Activated T-cell treated with anti-CD3 and anti-CD28 coated beads, Interleukin-2, amount 50 U/mL, for 24 hours (primary cell): ENCODE results near the gene ZMIZ2.
"Not testable (repeated sequence)": the region's sequence is repeated elsewhere in the genome, so short reads cannot be mapped to it uniquely, and the experiment has no call there.

ENCODE experiments used
- DNase-seq: peaks from one replicate; pipeline ENCODE4 v3.0.0-alpha.2; 2020
- H3K27ac Mint-ChIP-seq: 2 replicates; pipeline ENCODE4 v1.8.0; 2020; ENCODE audit warnings: mild to moderate bottlenecking, mixed read lengths
- H3K27me3 Mint-ChIP-seq: 2 replicates; pipeline ENCODE4 v1.8.0; 2020; ENCODE audit warnings: mixed read lengths
- H3K36me3 Mint-ChIP-seq: 2 replicates; pipeline ENCODE4 v1.8.0; 2020; ENCODE audit warnings: low read depth, mixed read lengths
- H3K4me1 Mint-ChIP-seq: 2 replicates; pipeline ENCODE4 v1.8.0; 2020; ENCODE audit warnings: low read depth, mixed read lengths
- H3K4me3 Mint-ChIP-seq: 2 replicates; pipeline ENCODE4 v1.8.0; 2020; ENCODE audit warnings: mild to moderate bottlenecking, moderate library complexity, mixed read lengths
- H3K9me3 Mint-ChIP-seq: 2 replicates; pipeline ENCODE4 v1.8.0; 2020; ENCODE audit warnings: mixed read lengths

Gene ZMIZ2

DNA sequence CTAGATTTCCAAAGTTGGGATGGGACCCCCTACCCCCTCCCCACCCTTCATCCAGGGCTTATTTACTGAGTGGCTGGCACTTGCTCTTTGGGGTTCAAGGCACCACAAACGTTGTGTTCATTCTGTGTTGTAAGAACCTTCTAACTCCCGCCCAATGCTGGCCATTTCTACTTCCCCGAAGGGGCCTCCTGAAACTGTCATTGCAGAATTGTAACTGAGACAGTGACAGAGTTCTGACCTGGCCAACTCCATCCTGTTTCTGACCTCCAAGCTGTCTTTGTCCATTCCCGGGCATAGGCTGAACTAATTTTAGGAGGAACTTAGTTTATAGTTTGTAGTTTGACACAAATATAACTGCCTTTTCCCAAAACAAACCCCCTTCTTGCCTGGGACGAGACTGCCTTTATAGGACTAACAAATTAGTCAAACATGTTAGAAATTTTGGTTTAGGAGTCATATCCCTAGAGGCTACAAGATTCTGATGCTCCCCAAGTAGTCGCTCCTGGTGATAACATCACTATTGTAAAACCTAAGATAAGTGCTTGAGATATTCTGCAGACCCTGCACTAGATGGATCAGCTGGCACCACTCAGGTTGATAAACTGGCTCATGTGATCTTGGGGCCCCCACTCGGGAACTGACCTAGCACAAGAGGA, 34.8 kb upstream of the ZMIZ2 start:
- Mint-ChIP-seq H3K9me3 (no peaks in the 10 kb centered on the region), H3K4me3 (no peak overlapping the region), H3K36me3 (peaks cover 15% of the 10 kb centered on the region), H3K4me1 (peaks cover 9% of the 10 kb centered on the region), H3K27me3 (no peaks in the 10 kb centered on the region), H3K27ac (no peak overlapping the region)
- DNase-seq, result no peak

DNA sequence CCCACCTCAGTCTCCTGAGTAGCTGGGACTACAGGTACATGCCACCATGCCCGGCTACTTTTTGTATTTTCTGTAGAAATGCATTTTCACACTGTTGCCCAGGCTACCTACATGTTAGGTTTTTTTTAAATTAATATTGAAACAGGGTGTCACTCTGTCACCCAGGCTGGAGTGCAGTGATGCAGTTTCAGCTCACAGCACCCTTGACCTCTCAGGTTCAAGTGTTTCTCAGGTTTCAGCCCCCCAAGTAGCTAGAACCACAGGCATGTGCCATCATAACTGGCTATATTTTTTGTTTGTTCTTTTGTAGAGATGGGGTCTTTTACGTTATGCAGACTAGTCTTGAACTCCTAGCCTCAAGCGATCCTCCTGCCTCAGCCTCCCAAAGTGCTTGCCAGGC, 32.4 kb upstream of the ZMIZ2 start:
- Mint-ChIP-seq H3K27me3 (no peaks in the 10 kb centered on the region), H3K36me3 (no peaks in the 10 kb centered on the region), H3K9me3 (peaks cover 3% of the 10 kb centered on the region), H3K4me3 (no peak overlapping the region), H3K27ac (no peak overlapping the region), H3K4me1 (peaks cover 8% of the 10 kb centered on the region)
- no peak for DNase-seq

DNA sequence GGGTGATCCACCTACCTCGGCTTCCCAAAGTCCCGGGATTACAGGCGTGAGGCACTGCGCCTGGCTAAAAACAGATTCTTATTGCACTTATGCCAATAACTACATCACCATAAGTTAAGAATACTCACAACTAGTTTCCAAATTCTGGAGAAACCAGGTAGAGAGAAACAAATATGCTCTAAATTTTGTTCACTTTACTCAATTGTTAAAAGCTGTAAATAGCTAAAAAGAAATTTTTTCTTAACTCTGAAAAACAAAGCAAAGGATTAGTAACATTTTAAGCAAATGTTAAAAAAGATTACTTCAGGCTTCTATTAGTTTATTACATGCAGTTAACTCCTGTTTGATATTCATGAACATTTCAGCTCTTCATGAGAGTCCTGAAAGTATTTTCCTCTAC, 28.3 kb upstream of the ZMIZ2 start:
- H3K27ac Mint-ChIP-seq, result no peak overlapping the region
- H3K27me3 Mint-ChIP-seq, result no peaks in the 10 kb centered on the region
- peaks cover 6% of the 10 kb centered on the region for H3K9me3 Mint-ChIP-seq
- no peaks in the 10 kb centered on the region for H3K36me3 Mint-ChIP-seq
- DNase-seq, result no peak
- H3K4me1 Mint-ChIP-seq, result no peaks in the 10 kb centered on the region
- no peak overlapping the region for H3K4me3 Mint-ChIP-seq

DNA sequence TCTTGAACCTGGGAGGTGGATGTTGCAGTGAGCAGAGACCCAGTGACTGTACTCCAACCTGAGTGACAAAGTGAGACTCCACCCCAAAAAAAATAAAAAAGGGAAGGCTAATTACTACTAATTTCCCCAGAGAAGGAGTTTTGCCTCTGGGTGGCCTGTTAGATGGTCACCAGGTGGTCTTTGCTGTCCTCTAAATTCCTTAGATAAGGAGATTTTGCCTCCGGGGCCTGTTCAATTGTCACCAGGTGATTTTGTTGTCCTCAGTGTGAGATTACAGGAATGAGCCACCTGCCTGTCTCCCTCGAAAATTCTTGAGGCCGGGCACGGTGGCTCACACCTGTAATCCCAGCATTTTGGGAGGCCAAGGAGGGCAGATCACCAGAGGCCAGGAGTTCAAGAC, 24.4 kb upstream of the ZMIZ2 start:
- no peak for DNase-seq
- no peak overlapping the region for H3K4me3 Mint-ChIP-seq
- H3K4me1 Mint-ChIP-seq, result no peaks in the 10 kb centered on the region
- H3K36me3 Mint-ChIP-seq, result no peaks in the 10 kb centered on the region
- H3K9me3 Mint-ChIP-seq, result peaks cover 6% of the 10 kb centered on the region
- no peaks in the 10 kb centered on the region for H3K27me3 Mint-ChIP-seq
- no peak overlapping the region for H3K27ac Mint-ChIP-seq

DNA sequence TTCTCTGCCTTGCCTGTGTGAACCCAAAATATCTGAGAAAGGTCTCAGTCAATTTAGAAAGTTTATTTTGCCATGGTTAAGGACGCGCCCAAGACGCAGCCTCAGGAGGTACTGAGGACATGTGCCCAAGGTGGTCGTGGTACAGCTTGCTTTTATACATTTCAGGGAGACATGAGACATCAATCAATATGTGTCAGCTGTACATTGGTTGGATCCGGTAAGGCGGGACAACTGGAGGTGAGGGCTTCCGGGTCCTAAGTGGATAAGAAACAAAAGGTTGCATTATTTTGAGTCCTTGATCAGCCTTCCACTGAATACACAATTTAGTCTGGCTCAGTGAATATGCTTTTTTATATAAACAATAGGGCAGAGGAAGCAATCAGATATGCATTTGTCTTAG, 22.4 kb upstream of the ZMIZ2 start:
- H3K36me3 Mint-ChIP-seq, H3K4me3 Mint-ChIP-seq, H3K4me1 Mint-ChIP-seq: not testable (repeated sequence)

DNA sequence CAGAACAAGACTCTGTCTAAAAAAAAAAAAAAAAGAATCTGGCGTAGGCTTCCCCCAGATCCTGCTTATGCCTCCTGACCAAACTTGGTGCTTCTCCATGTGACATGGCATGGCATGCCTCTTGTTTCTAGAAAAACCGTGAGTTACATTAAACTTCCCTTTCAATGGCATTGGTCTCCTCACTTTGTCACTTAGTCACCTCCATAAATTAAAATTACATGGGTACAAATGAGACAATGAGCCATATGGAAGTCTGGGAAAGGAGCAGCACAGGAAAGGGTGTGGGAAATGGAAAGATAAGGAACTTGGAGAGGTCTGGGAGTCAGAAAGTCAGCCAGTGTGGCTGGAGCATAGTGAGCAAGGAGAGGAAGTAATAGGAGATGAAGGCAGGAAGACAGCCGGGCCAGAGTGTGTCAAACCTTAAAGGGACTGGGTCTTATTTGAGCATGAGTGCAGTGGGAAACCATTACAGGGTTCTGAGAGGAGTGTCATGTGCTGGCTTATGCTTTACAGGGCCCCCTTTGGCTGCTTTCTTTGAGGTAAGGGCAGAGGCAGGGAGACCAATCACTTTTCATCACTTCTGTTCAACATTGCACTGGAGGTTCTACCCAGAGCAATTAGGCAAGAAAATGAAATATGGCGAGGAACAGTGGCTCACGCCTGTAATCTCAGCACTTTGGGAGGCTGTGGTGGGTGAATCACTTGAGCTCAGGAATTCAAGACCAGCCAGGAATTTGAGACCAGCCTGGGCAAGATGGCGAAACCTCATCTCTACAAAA, 21.3 kb upstream of the ZMIZ2 start:
- Mint-ChIP-seq H3K27me3 (no peaks in the 10 kb centered on the region), H3K4me1 (no peaks in the 10 kb centered on the region), H3K36me3 (no peaks in the 10 kb centered on the region), H3K9me3 (no peaks in the 10 kb centered on the region), H3K4me3 (no peak overlapping the region), H3K27ac (no peak overlapping the region)
- DNase-seq, result no peak

More for the DNA sequence above, 22.4 kb upstream of the ZMIZ2 start:
- H3K27ac Mint-ChIP-seq, DNase-seq, H3K9me3 Mint-ChIP-seq, H3K27me3 Mint-ChIP-seq: not testable (repeated sequence)

DNA sequence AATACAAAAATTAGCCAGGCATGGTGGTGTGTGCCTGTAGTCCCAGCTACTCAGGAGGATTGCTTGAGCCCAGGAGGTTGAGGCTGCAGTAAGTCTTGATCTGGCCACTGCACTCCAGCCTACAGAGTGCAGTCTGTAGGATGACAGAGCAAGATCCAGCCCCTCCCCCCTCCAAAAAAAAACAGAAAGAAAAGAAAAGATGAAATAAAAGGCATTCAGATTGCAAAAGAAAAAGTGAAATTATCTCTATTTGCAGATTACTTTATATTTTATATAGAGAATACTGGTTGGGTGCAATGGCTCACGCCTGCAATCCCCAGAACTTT, 20.7 kb upstream of the ZMIZ2 start:
- no peak for DNase-seq
- H3K27me3 Mint-ChIP-seq, result no peaks in the 10 kb centered on the region
- H3K36me3 Mint-ChIP-seq, result no peaks in the 10 kb centered on the region
- no peak overlapping the region for H3K27ac Mint-ChIP-seq
- H3K4me3 Mint-ChIP-seq, result no peak overlapping the region
- H3K9me3 Mint-ChIP-seq, result no peaks in the 10 kb centered on the region
- peaks cover 1% of the 10 kb centered on the region for H3K4me1 Mint-ChIP-seq

DNA sequence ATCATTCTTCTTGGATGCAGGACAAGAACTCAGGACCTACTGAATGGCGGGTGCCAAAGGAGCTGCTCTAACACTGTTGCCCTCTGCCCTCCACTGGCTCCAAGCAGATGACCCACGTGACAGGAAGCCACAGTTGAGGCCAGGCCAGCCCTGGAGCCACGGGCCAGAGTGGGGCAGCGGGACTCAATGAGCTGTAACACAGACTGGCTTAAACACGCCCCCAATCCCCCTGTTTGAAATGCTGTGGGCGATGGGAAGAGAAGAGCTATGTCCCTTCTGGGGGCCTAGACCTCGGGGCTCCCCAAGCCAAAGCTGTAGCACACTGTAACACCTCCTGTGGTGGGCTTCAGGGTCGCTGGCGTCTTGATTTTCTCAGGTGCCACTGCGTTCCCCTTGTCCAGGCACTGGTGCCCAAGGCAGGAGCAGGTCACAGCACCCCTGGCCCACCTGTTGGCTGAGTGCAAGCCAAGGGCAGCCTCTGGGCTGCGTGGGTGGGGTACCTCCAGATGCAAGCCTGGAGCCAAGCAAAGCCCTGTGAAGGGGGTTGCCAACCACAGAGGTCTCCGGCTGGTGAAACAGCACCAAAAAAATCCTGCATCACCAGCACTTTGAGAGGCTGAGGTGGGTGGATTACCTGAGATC, 18.6 kb upstream of the ZMIZ2 start:
- Mint-ChIP-seq H3K27me3 (no peaks in the 10 kb centered on the region), H3K9me3 (no peaks in the 10 kb centered on the region), H3K4me1 (peaks cover 11% of the 10 kb centered on the region), H3K27ac (no peak overlapping the region), H3K4me3 (no peak overlapping the region), H3K36me3 (no peaks in the 10 kb centered on the region)
- no peak for DNase-seq

DNA sequence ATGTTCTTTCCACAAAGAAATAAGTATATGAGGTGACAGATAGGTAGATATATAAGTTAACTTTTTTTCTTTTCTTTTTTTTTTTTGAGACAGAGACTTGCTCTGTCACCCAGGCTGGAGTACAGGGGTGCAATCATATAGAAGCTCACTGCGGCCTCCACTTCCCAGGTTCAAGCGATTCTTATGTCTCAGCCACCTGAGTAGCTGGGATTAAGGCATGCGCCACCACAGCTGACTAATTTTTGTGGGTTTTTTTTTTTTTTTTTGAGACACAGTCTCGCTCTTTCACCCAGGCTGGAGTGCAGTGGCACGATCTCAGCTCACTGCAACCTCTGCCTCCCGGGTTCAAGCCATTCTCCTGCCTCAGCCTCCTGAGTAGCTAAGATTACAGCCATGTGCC, 15.7 kb upstream of the ZMIZ2 start:
- not testable (repeated sequence) for H3K9me3 Mint-ChIP-seq, H3K27me3 Mint-ChIP-seq, DNase-seq, H3K36me3 Mint-ChIP-seq, H3K27ac Mint-ChIP-seq, H3K4me3 Mint-ChIP-seq
- peaks cover 23% of the 10 kb centered on the region for H3K4me1 Mint-ChIP-seq

DNA sequence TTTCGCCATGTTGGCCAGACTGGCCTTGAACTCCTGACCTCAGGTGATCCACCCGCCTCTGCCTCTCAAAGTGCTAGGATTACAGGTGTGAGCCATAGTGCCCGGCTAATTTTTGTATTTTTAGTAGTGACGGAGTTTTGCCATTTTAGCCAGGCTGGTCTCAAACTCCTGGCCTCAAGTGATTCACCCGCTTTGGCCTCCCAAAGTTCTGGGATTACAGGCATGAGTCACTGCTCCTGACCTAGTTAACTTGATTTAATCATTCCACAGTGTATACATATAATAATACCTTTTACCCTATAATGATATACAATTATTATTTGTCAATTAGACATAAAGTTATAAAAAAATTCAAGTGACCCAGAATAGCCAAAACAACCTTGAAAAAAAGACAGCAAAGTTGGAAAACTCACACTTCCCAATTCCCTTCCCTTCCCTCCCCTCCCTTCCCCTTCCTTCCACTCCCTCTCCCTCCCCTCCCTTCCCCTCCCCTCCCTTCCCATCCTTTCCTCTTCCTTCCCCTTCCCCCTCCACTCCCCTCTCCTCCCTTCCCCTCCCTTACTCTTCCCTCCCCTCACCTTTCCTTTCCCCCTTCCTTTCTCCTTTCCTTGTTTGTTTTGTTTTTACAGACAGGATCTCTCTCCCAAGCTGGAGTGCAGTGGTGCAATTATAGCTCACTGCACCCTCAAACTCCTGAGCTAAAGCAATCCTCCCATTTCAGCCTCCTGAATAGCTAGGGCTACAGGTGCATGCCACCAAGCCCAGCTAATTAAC, 14.8 kb upstream of the ZMIZ2 start:
- Mint-ChIP-seq H3K4me1 (peaks cover 25% of the 10 kb centered on the region), H3K27ac (no peak overlapping the region), H3K4me3 (no peak overlapping the region), H3K9me3 (no peaks in the 10 kb centered on the region), H3K27me3 (no peaks in the 10 kb centered on the region), H3K36me3 (no peaks in the 10 kb centered on the region)
- no peak for DNase-seq

DNA sequence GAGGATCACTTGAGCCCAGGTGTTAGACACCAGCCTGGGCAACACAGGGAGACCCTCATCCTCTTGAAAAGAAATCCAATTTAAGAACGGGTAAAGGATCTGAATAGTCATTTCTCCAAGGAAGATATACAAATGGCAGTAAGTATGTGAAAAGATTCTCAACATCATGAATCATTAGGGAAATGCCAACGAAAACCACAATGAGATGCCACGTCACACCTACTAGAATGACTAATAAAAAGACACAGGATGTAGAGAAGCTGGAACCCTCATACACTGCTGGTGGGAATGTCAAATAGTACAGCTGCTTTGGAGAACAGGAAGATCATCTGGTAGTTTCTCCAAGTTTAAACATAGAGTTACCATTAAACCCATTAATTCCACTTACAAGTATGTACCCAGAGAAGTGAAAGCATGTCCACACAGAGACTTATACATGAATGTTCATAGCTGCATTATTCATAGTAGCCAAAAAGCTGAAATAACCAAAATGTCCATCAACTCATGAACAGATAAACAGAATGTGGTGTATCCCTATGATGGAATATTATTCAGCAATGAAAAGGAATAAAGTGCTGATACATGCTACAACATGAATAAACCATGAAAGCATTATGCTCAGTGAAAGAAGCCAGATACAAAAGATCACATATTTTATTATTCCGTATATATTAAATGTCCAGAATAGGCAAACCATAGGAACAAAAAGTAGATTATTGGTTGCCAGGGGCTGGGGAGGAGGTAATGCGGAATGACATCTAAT, 13.1 kb upstream of the ZMIZ2 start:
- H3K4me3 Mint-ChIP-seq, result no peak overlapping the region
- peaks cover 25% of the 10 kb centered on the region for H3K4me1 Mint-ChIP-seq
- H3K9me3 Mint-ChIP-seq, result no peaks in the 10 kb centered on the region

DNA sequence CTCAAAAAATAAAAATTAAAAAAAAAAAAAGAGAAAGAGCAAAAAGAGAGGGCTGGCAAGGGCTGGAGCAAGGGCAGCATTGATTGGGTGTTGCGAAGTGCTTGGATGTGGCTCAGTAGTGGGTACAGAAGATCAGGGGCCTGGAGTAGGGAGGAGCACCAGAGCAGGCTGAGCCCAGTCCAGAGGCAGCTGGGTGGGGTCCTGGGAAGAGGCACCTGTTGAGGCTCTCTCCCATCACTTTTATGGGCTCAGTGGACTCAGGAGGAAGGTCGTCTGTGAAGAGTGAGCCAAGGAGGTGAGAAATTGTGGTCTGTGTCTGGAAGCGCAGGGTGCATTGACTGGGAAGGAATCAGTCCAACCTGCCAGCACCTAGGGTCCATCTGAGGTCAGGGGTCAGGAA, 11.8 kb upstream of the ZMIZ2 start:
- no peaks in the 10 kb centered on the region for H3K36me3 Mint-ChIP-seq
- no peak overlapping the region for H3K4me3 Mint-ChIP-seq
- peak overlapping the region; percentile 30 for H3K27ac Mint-ChIP-seq
- H3K9me3 Mint-ChIP-seq, result no peaks in the 10 kb centered on the region
- no peaks in the 10 kb centered on the region for H3K27me3 Mint-ChIP-seq
- DNase-seq, result no peak
- H3K4me1 Mint-ChIP-seq, result peaks cover 25% of the 10 kb centered on the region

More for the DNA sequence above, 13.1 kb upstream of the ZMIZ2 start:
- Mint-ChIP-seq H3K27me3 (no peaks in the 10 kb centered on the region), H3K27ac (peak overlapping the region; percentile 82), H3K36me3 (no peaks in the 10 kb centered on the region)
- no peak for DNase-seq

DNA sequence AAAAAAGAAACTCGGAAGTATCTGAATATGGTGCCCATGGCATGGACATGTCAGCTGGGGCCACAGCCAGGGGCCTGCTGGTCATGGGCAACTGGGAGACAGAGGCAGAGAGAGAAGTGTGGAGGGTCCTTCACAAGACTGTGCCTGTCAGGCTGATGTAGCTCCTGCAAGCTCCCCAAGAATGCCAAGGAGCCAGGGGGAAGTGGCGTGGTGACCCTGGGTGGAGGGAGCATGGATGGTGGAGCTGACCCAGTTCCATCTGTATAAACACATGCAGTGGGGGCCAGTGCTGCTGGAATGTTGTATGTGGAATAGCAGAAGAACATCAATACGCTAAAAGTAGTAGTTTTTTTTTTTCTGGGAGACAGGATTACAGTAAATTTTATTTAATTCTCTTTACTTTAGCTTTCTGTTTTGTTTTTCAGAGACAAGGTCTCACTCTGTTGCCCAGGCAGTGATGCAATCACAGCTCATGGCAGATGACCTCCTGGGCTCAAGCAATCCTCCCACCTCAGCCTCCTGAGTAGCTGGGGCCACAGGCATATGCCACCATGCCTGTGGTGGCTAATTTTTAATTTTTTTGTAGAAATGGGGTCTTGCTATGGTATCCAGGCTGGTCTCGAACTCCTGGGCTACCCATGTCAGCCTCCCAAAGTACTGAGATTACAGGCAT, 10.5 kb upstream of the ZMIZ2 start:
- Mint-ChIP-seq H3K4me3 (no peak overlapping the region), H3K9me3 (no peaks in the 10 kb centered on the region), H3K36me3 (no peaks in the 10 kb centered on the region), H3K4me1 (peaks cover 24% of the 10 kb centered on the region), H3K27ac (peak overlapping the region; percentile 59), H3K27me3 (no peaks in the 10 kb centered on the region)
- DNase-seq, result no peak
